Measurements from ENCODE around the gene CCDC184. TPM values are rescaled to one million over a fixed set of nuclear protein-coding genes. Genes with fewer than 3 reads are reported as not detected.

The CCDC184 gene
- total and polyA plus RNA-seq, 2 donors (not counting 1 experiment from before 2014, with no cell fraction given): 0.54 to 1.4 TPM

GRCh38 chr12:48177982-48178381 lies 5.5 kb upstream of the CCDC184 start:
- intact Hi-C loops (cut with micrococcal nuclease): no loop called here
- TF ChIP-seq EZH2 (IDR thresholded peaks at IDR 0.05; ENCODE audit: borderline replicate concordance, insufficient read depth, low read depth, low read length, poor library complexity, severe bottlenecking) (no peak), CTCF (IDR thresholded peaks at IDR 0.05) (no peak)
- ChIA-PET CTCF (interaction anchor here (1.4 to 1.6 kb wide), 2 partner anchors 10 to 13 kb away, joined by 3 to 5 read pairs; no protein-coding TSS in a partner anchor), POLR2A (no interaction called here)
- H3K4me3 Mint-ChIP-seq: no peak overlapping the region
- H3K79me2 ChIP-seq (ENCODE audit: control insufficient read depth, insufficient read depth, low read length): no peaks in the 10 kb centered on the region
- no peaks in the 10 kb centered on the region for H3K36me3 ChIP-seq (replicated peaks in 1 of 2; ENCODE audit: control extremely low read depth in 1 of 2, control insufficient read depth in 1 of 2, extremely low read depth in 1 of 2, insufficient read depth in 2 of 2, low read length in 1 of 2)
- H4K20me1 ChIP-seq (ENCODE audit: control insufficient read depth, insufficient read depth, low read length, poor library complexity, severe bottlenecking): no peaks in the 10 kb centered on the region
- ATAC-seq (ENCODE audit: low read depth) (no peak), DNase-seq (no peak)
- H3K27ac Mint-ChIP-seq: no peak overlapping the region
- no peaks in the 10 kb centered on the region for H3K9me3 Mint-ChIP-seq (ENCODE audit: insufficient read depth)
- H3K4me1 Mint-ChIP-seq: peaks cover 8% of the 10 kb centered on the region
- peaks cover 60% of the 10 kb centered on the region for H3K27me3 Mint-ChIP-seq
- no peaks in the 10 kb centered on the region for H3K9me3 ChIP-seq (ENCODE audit: control extremely low read depth in 1 of 3, control insufficient read depth in 2 of 3, insufficient read depth in 1 of 3, low read length in 2 of 3)
- H2AFZ ChIP-seq (ENCODE audit: insufficient read depth, low read depth, low read length, poor library complexity, severe bottlenecking): no peak overlapping the region
- peaks cover 0 to 24% (median 18%) of the 10 kb centered on the region in 4 experiments for H3K27me3 ChIP-seq (replicated peaks in 1 of 4; ENCODE audit: control extremely low read depth in 1 of 4, control insufficient read depth in 3 of 4, insufficient read depth in 4 of 4, low read length in 3 of 4)
- no peak overlapping the region for H3K9ac ChIP-seq (ENCODE audit: low read length)
- WGBS (ENCODE audit: insufficient coverage): no CpG with 5 or more reads among the region's 4 CpGs
- no peak overlapping the region for H3K4me3 ChIP-seq (ENCODE audit: control extremely low read depth in 1 of 5, extremely low read depth in 1 of 5, insufficient read depth in 1 of 5, low read depth in 2 of 5, low read length in 4 of 5)
- H3K4me1 ChIP-seq (ENCODE audit: control insufficient read depth in 2 of 2, insufficient read depth in 2 of 2, low read length in 2 of 2): peaks cover 8% of the 10 kb centered on the region in 2 donors
- no peak overlapping the region for H3K4me2 ChIP-seq (replicated peaks; ENCODE audit: low read depth, low read length, poor library complexity, severe bottlenecking)
- no peak overlapping the region for H3K27ac ChIP-seq (ENCODE audit: low read length in 2 of 2)

GRCh38 chr12:48179466-48179865 lies 4.0 kb upstream of the CCDC184 start:
- peaks cover 60% of the 10 kb centered on the region for H3K27me3 Mint-ChIP-seq
- DNase-seq (no peak), ATAC-seq (ENCODE audit: low read depth) (no peak)
- TF ChIP-seq CTCF (IDR thresholded peaks at IDR 0.05) (no peak), EZH2 (IDR thresholded peaks at IDR 0.05; ENCODE audit: borderline replicate concordance, insufficient read depth, low read depth, low read length, poor library complexity, severe bottlenecking) (no peak)
- Histone ChIP-seq H3K4me3 (ENCODE audit: control extremely low read depth in 1 of 5, extremely low read depth in 1 of 5, insufficient read depth in 1 of 5, low read depth in 2 of 5, low read length in 4 of 5) (no peak overlapping the region), H3K9ac (ENCODE audit: low read length) (no peak overlapping the region), H3K27ac (ENCODE audit: low read length in 2 of 2) (no peak overlapping the region), H3K79me2 (ENCODE audit: control insufficient read depth, insufficient read depth, low read length) (no peaks in the 10 kb centered on the region), H4K20me1 (ENCODE audit: control insufficient read depth, insufficient read depth, low read length, poor library complexity, severe bottlenecking) (no peaks in the 10 kb centered on the region), H3K27me3 (replicated peaks in 1 of 4; ENCODE audit: control extremely low read depth in 1 of 4, control insufficient read depth in 3 of 4, insufficient read depth in 4 of 4, low read length in 3 of 4) (peaks cover 0 to 34% (median 20%) of the 10 kb centered on the region in 4 experiments), H2AFZ (ENCODE audit: insufficient read depth, low read depth, low read length, poor library complexity, severe bottlenecking) (no peak overlapping the region), H3K9me3 (ENCODE audit: control extremely low read depth in 1 of 3, control insufficient read depth in 2 of 3, insufficient read depth in 1 of 3, low read length in 2 of 3) (peaks cover 0 to 1% (median 0%) of the 10 kb centered on the region in 3 donors), H3K4me1 (ENCODE audit: control insufficient read depth in 2 of 2, insufficient read depth in 2 of 2, low read length in 2 of 2) (peaks cover 15 to 17% of the 10 kb centered on the region in 2 donors), H3K4me2 (replicated peaks; ENCODE audit: low read depth, low read length, poor library complexity, severe bottlenecking) (no peak overlapping the region), H3K36me3 (replicated peaks in 1 of 2; ENCODE audit: control extremely low read depth in 1 of 2, control insufficient read depth in 1 of 2, extremely low read depth in 1 of 2, insufficient read depth in 2 of 2, low read length in 1 of 2) (no peaks in the 10 kb centered on the region)
- H3K9me3 Mint-ChIP-seq (ENCODE audit: insufficient read depth): no peaks in the 10 kb centered on the region
- intact Hi-C loops (cut with micrococcal nuclease): no loop called here
- no CpG with 5 or more reads among the region's 1 CpG for WGBS (ENCODE audit: insufficient coverage)
- H3K4me1 Mint-ChIP-seq: peaks cover 16% of the 10 kb centered on the region
- no peak overlapping the region for H3K4me3 Mint-ChIP-seq
- POLR2A ChIA-PET: no interaction called here
- no peak overlapping the region for H3K27ac Mint-ChIP-seq
- CTCF ChIA-PET: interaction anchor here (1.5 to 2.9 kb wide), 3 partner anchors 10 to 19 kb away, joined by 7 to 13 read pairs (median 9); no protein-coding TSS in a partner anchor
